Endothelial cell (in vitro differentiated cells): Measurements from ENCODE around the gene CD55. TPM values are rescaled to one million over a fixed set of nuclear protein-coding genes. Genes with fewer than 3 reads are reported as not detected.

Source experiments
- DNase-seq: peaks from one replicate; pipeline ENCODE4 v3.0.0; 2021; ENCODE audit warnings: low spot score
- H3K27ac Mint-ChIP-seq: one replicate; pipeline ENCODE4 v1.8.0; 2021; ENCODE audit warnings: mixed read lengths, inconsistent platforms; ENCODE audit not compliant: unreplicated experiment
- H3K27me3 Mint-ChIP-seq: one replicate; pipeline ENCODE4 v1.8.0; 2021; ENCODE audit warnings: mild to moderate bottlenecking, moderate library complexity, mixed read lengths, inconsistent platforms; ENCODE audit not compliant: unreplicated experiment
- H3K36me3 Mint-ChIP-seq: one replicate; pipeline ENCODE4 v1.8.0; 2021; ENCODE audit warnings: mild to moderate bottlenecking, low read depth, mixed read lengths, inconsistent platforms; ENCODE audit not compliant: unreplicated experiment
- H3K4me1 Mint-ChIP-seq: one replicate; pipeline ENCODE4 v1.8.0; 2021; ENCODE audit warnings: mild to moderate bottlenecking, mixed read lengths, inconsistent platforms; ENCODE audit not compliant: unreplicated experiment
- H3K4me3 Mint-ChIP-seq: one replicate; pipeline ENCODE4 v1.8.0; 2021; ENCODE audit warnings: mild to moderate bottlenecking, mixed read lengths, inconsistent platforms; ENCODE audit not compliant: unreplicated experiment
- H3K9me3 Mint-ChIP-seq: one replicate; pipeline ENCODE4 v1.8.0; 2021; ENCODE audit warnings: mixed read lengths, inconsistent platforms; ENCODE audit not compliant: unreplicated experiment
- CTCF ChIP-seq: fragments of 200-600 bp; sonication (generic); IDR thresholded peaks from one replicate; pipeline ENCODE4 v1.5.0; 2021; ENCODE audit warnings: antibody characterized with exemption; ENCODE audit not compliant: unreplicated experiment
- total RNA-seq: library from RNA; stranded (reverse); fragmentation: NEBNext Ultra II Directional; extraction: Animal tissue kit (Norgen Biotek cat#: 25700); gene quantifications from one replicate; pipeline ENCODE4 v1.2.1, GENCODE V29; 2021; ENCODE audit not compliant: unreplicated experiment

CD55 gene
- total RNA-seq, 1 donor from 2014 or later = 16.0 TPM

- H3K27ac Mint-ChIP-seq = no peak overlapping the region
- peaks cover 3% of the 10 kb centered on the region for H3K36me3 Mint-ChIP-seq
- H3K4me1 Mint-ChIP-seq = no peaks in the 10 kb centered on the region
- no peak for TF ChIP-seq CTCF
- no peaks in the 10 kb centered on the region for H3K9me3 Mint-ChIP-seq
- no peak overlapping the region for H3K4me3 Mint-ChIP-seq
- no peak for DNase-seq
- H3K27me3 Mint-ChIP-seq = peaks cover 1% of the 10 kb centered on the region
Observed at GRCh38 chr1:207344221-207344620, 22.7 kb downstream of the CD55 start.

GRCh38 chr1:207345644-207346477 lies 24.4 kb downstream of the CD55 start:
- peaks cover 3% of the 10 kb centered on the region for H3K27me3 Mint-ChIP-seq
- TF ChIP-seq CTCF = no peak
- no peak for DNase-seq

GRCh38 chr1:207346513-207346912 lies 25.0 kb downstream of the CD55 start:
- DNase-seq = no peak
- H3K27ac Mint-ChIP-seq = no peak overlapping the region

More at GRCh38 chr1:207345644-207346477, 24.4 kb downstream of the CD55 start:
- peaks cover 11% of the 10 kb centered on the region for H3K36me3 Mint-ChIP-seq
- no peak overlapping the region for H3K27ac Mint-ChIP-seq
- no peak overlapping the region for H3K4me3 Mint-ChIP-seq
- no peaks in the 10 kb centered on the region for H3K4me1 Mint-ChIP-seq
- H3K9me3 Mint-ChIP-seq = no peaks in the 10 kb centered on the region

GRCh38 chr1:207349979-207350378 lies 28.5 kb downstream of the CD55 start:
- H3K27me3 Mint-ChIP-seq = peaks cover 2% of the 10 kb centered on the region
- H3K4me3 Mint-ChIP-seq = no peak overlapping the region
- H3K9me3 Mint-ChIP-seq = no peaks in the 10 kb centered on the region

More at GRCh38 chr1:207346513-207346912, 25.0 kb downstream of the CD55 start:
- Mint-ChIP-seq H3K4me3 (no peak overlapping the region), H3K4me1 (no peaks in the 10 kb centered on the region), H3K9me3 (no peaks in the 10 kb centered on the region), H3K36me3 (peaks cover 11% of the 10 kb centered on the region), H3K27me3 (peaks cover 3% of the 10 kb centered on the region)
- no peak for TF ChIP-seq CTCF

More at GRCh38 chr1:207349979-207350378, 28.5 kb downstream of the CD55 start:
- Mint-ChIP-seq H3K4me1 (no peaks in the 10 kb centered on the region), H3K36me3 (peaks cover 11% of the 10 kb centered on the region), H3K27ac (no peak overlapping the region)
- DNase-seq = no peak
- no peak for TF ChIP-seq CTCF
